ENCODE data around the gene PCCA.

The PCCA gene

DNA sequence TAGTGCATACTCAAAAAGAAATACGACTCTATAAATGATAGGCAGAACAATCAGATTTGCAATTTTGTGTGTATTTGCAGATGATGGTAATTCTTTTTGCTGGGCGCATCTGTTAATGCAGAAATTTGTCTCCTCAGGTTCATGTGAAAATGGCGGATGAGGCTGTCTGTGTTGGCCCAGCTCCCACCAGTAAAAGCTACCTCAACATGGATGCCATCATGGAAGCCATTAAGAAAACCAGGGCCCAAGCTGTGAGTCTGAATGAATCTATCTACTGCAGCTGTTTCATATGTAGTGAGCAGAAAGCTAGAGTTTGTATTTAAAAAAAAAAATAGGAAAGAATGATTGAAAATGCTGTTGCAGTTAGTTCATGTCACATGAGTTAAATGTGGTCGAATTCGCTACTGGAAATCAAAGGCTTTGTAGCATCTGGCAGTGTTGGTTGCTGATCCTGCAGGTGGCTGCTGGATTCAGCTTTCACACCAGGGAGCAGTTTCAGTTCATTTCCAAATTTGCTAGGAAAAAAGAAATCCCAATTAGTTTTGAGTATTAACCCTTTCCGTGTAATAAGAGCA lies 66.0 kb downstream of the PCCA start:
- Histone ChIP-seq H2AFZ (ENCODE audit: low read depth, low read length) (no peak overlapping the region), H3K79me2 (ENCODE audit: insufficient read depth, low read length) (no peaks in the 10 kb centered on the region), H3K4me1 (ENCODE audit: insufficient read depth, low read length) (peaks cover 21% of the 10 kb centered on the region), H3K9me3 (ENCODE audit: insufficient read depth, low read length, severe bottlenecking) (no peaks in the 10 kb centered on the region), H3K27ac (ENCODE audit: low read length) (peak overlapping the region; percentile 35; the same call in 1 of the 2 replicates), H3K36me3 (ENCODE audit: insufficient read depth, low read length) (peaks cover 3% of the 10 kb centered on the region; the same call in 1 of the 2 replicates), H3K27me3 (ENCODE audit: insufficient read depth, low read length, poor library complexity) (no peaks in the 10 kb centered on the region), H3K4me3 (ENCODE audit: low read depth in 1 of 2, low read length in 2 of 2) (no peak overlapping the region), H3K9ac (ENCODE audit: low read depth, low read length) (no peak overlapping the region), H3K4me2 (ENCODE audit: insufficient read depth, low read length) (no peak overlapping the region), H4K20me1 (ENCODE audit: insufficient read depth, low read length) (no peaks in the 10 kb centered on the region)
- TF ChIP-seq, protein P1, sequence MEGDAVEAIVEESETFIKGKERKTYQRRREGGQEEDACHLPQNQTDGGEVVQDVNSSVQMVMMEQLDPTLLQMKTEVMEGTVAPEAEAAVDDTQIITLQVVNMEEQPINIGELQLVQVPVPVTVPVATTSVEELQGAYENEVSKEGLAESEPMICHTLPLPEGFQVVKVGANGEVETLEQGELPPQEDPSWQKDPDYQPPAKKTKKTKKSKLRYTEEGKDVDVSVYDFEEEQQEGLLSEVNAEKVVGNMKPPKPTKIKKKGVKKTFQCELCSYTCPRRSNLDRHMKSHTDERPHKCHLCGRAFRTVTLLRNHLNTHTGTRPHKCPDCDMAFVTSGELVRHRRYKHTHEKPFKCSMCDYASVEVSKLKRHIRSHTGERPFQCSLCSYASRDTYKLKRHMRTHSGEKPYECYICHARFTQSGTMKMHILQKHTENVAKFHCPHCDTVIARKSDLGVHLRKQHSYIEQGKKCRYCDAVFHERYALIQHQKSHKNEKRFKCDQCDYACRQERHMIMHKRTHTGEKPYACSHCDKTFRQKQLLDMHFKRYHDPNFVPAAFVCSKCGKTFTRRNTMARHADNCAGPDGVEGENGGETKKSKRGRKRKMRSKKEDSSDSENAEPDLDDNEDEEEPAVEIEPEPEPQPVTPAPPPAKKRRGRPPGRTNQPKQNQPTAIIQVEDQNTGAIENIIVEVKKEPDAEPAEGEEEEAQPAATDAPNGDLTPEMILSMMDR (IDR thresholded peaks at IDR 0.05; ENCODE audit: borderline replicate concordance, extremely low read depth, low read length, poor library complexity, severe bottlenecking) = no peak
- TF ChIP-seq EZH2 (IDR thresholded peaks at IDR 0.05; ENCODE audit: borderline replicate concordance, low read depth, low read length, severe bottlenecking) = no peak
- ATAC-seq (ENCODE audit: insufficient read depth, low read depth) (peak; percentile 53; the same call in 1 of the 3 replicates), DNase-seq (peak; percentile 7)

DNA sequence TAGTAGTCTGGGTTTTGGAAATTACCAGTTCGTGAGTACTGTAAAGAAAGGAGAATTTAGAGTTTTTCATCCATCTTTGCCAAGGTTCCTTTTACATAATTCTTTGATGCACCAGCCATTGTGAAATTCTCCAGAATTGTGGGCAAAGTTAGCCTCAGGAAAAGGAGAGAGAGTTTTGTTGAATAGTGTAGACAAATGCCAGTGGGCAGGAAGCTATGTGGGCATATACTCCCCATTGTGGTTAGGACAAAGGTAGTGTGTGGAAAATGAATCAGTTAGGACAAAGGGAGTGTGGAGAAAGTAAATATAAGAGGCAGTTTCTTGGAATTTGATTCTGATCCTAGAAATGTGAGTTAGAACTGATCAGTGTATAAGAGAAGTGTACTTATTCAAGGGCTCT lies 67.9 kb downstream of the PCCA start:
- Histone ChIP-seq H3K9me3 (ENCODE audit: insufficient read depth, low read length, severe bottlenecking) (no peaks in the 10 kb centered on the region), H3K79me2 (ENCODE audit: insufficient read depth, low read length) (no peaks in the 10 kb centered on the region), H3K4me2 (ENCODE audit: insufficient read depth, low read length) (no peak overlapping the region), H4K20me1 (ENCODE audit: insufficient read depth, low read length) (no peaks in the 10 kb centered on the region), H3K4me3 (ENCODE audit: low read depth in 1 of 2, low read length in 2 of 2) (no peak overlapping the region), H3K27ac (ENCODE audit: low read length) (no peak overlapping the region), H3K4me1 (ENCODE audit: insufficient read depth, low read length) (peaks cover 21% of the 10 kb centered on the region), H2AFZ (ENCODE audit: low read depth, low read length) (no peak overlapping the region), H3K9ac (ENCODE audit: low read depth, low read length) (no peak overlapping the region), H3K36me3 (ENCODE audit: insufficient read depth, low read length) (peaks cover 3% of the 10 kb centered on the region; the same call in 1 of the 2 replicates), H3K27me3 (ENCODE audit: insufficient read depth, low read length, poor library complexity) (no peaks in the 10 kb centered on the region)
- no peak for TF ChIP-seq EZH2 (IDR thresholded peaks at IDR 0.05; ENCODE audit: borderline replicate concordance, low read depth, low read length, severe bottlenecking)
- TF ChIP-seq, protein P1 (IDR thresholded peaks at IDR 0.05; ENCODE audit: borderline replicate concordance, extremely low read depth, low read length, poor library complexity, severe bottlenecking) = no peak
- no peak for DNase-seq
- ATAC-seq (ENCODE audit: insufficient read depth, low read depth) = peak; percentile 40; the same call in 1 of the 3 replicates

DNA sequence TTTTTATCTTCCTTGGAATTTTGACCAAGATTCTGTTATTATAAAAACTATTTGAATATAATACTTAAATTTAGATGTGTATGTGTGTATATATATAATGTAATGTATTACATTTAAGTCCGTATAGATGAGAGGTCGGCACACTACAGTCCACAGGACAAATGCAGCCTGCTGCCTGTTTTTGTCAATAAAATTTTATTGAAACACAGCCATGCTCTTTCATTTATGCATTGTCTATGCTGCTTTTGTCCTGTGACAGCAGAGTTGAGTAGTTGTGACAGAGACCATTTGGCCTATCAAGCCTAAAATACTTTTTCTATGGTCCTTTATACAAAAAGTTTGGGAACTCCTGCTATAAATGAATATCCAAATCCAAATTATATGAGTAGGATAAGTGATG lies 69.7 kb downstream of the PCCA start:
- Histone ChIP-seq H2AFZ (ENCODE audit: low read depth, low read length) (no peak overlapping the region), H3K36me3 (ENCODE audit: insufficient read depth, low read length) (peaks cover 3% of the 10 kb centered on the region; the same call in 1 of the 2 replicates), H3K4me1 (ENCODE audit: insufficient read depth, low read length) (peaks cover 21% of the 10 kb centered on the region), H3K9me3 (ENCODE audit: insufficient read depth, low read length, severe bottlenecking) (no peaks in the 10 kb centered on the region), H4K20me1 (ENCODE audit: insufficient read depth, low read length) (no peaks in the 10 kb centered on the region), H3K4me2 (ENCODE audit: insufficient read depth, low read length) (no peak overlapping the region), H3K27ac (ENCODE audit: low read length) (no peak overlapping the region), H3K4me3 (ENCODE audit: low read depth in 1 of 2, low read length in 2 of 2) (no peak overlapping the region), H3K27me3 (ENCODE audit: insufficient read depth, low read length, poor library complexity) (no peaks in the 10 kb centered on the region), H3K79me2 (ENCODE audit: insufficient read depth, low read length) (no peaks in the 10 kb centered on the region), H3K9ac (ENCODE audit: low read depth, low read length) (no peak overlapping the region)
- DNase-seq (no peak), ATAC-seq (ENCODE audit: insufficient read depth, low read depth) (no peak)
- TF ChIP-seq, protein P1 (IDR thresholded peaks at IDR 0.05; ENCODE audit: borderline replicate concordance, extremely low read depth, low read length, poor library complexity, severe bottlenecking) = no peak
- TF ChIP-seq EZH2 (IDR thresholded peaks at IDR 0.05; ENCODE audit: borderline replicate concordance, low read depth, low read length, severe bottlenecking) = no peak

Measured in DND-41 (cell line).